HUES48 (cell line): ENCODE data around the gene RET.

ENCODE experiments used
- H3K27ac ChIP-seq: one replicate; pipeline ENCODE4 v1.7.0; 2013; ENCODE audit warnings: low read depth, low read length, inconsistent platforms
- H3K27me3 ChIP-seq: 2 replicates; pipeline ENCODE4 v1.6.1; 2013; ENCODE audit warnings: mild to moderate bottlenecking, low read length; ENCODE audit not compliant: control insufficient read depth, insufficient read depth
- H3K36me3 ChIP-seq: 2 replicates; pipeline ENCODE4 v1.6.1; 2013; ENCODE audit warnings: low read length; ENCODE audit not compliant: control insufficient read depth, insufficient read depth
- H3K4me1 ChIP-seq: 2 replicates; pipeline ENCODE4 v1.6.1; 2013; ENCODE audit warnings: mild to moderate bottlenecking, low read length; ENCODE audit not compliant: control insufficient read depth, insufficient read depth
- H3K4me3 ChIP-seq: 2 replicates; pipeline ENCODE4 v1.5.1; 2013; ENCODE audit warnings: mild to moderate bottlenecking, low read depth, low read length
- H3K9ac ChIP-seq: 2 replicates; pipeline ENCODE4 v1.6.1; 2013; ENCODE audit warnings: mild to moderate bottlenecking, low read depth, low read length, moderate library complexity
- H3K9me3 ChIP-seq: 2 replicates; pipeline ENCODE4 v1.6.1; 2013; ENCODE audit warnings: low read length; ENCODE audit not compliant: control insufficient read depth, insufficient read depth

The RET gene

DNA sequence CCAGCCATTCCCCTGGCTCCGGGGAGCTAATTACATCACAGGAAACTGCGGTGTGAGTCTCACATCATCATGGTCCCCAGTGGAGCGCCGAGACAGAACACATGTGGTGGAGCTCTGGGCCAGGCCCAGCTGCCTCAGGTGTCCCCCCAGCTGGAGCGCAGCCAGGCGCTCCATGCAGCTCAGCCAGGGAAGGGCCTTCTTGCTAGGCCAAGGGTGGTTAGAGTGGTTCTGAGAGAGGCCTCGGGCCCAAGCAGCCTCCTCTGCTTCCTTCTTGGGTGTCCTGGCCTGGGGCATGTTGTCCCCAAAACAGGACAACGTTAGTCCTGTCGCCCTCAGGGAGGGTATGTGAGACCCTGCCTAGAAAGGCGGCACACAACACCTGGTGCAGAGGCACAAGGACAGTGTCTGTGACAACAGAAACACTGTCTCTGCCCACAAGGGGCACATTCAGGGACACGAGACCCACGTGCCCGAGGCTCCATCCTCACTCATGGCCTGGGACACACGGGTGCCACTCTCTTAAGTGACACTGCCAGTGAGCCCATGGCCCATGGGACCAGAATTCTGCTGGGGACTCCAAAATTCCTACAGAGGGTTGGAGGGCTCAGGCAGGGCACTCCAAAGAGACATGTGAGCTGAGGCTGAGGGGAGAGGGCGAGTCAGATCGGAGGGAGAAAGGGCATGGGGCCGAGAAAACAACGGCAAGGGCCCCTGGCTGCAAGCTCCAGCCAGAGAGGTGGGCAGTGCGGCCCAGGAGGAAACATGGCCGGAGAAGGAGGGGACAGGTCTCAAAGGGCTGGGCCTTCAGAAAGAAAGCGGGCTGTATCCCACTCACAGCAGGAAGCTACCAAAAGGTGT, 37.0 kb upstream of the RET start:
- Histone ChIP-seq H3K9ac (no peak overlapping the region), H3K4me1 (peaks cover 16% of the 10 kb centered on the region), H3K36me3 (no peaks in the 10 kb centered on the region), H3K9me3 (no peaks in the 10 kb centered on the region), H3K27ac (no peak overlapping the region), H3K27me3 (no peaks in the 10 kb centered on the region), H3K4me3 (no peak overlapping the region)

DNA sequence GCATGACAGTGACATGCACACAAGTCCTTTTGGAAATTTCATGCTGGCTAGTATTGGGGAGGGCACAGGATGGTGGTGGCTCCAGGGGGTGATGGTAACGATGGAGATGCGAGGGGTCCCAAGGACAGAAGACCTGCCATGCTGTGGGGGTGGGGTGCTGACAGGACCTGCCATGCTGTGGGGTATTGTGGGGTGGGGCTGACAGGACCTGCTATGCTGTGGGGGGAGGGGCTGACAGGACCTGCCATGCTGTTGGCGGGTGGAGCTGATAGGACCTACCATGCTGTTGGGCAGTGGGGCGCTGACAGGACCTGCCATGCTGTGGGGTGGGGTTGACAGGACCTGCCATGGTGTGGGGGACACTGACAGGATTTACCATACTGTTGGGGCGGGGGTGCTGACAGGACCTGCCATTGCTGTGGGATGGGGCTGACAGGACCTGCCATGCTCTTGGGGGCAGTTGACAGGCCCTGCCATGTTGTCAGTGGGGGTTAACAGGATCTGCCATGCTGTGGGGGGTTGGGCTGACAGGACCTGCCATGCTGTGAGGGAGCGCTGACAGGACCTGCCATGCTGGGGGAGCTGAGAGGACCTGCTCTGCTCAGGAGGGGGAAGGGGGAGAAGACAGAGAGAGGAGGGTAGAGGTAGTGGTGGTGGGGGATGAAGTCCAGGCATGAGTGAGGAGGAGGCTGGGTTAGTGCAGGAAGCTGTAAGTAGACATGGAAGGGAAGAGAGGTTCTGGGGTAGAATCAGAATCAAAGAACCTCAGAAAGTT, 36.2 kb upstream of the RET start:
- H3K9me3 ChIP-seq: no peaks in the 10 kb centered on the region
- no peaks in the 10 kb centered on the region for H3K36me3 ChIP-seq
- no peaks in the 10 kb centered on the region for H3K27me3 ChIP-seq
- no peak overlapping the region for H3K9ac ChIP-seq
- H3K4me3 ChIP-seq: no peak overlapping the region
- H3K27ac ChIP-seq: no peak overlapping the region
- peaks cover 16% of the 10 kb centered on the region for H3K4me1 ChIP-seq

- H3K27ac ChIP-seq: no peak overlapping the region
- no peaks in the 10 kb centered on the region for H3K9me3 ChIP-seq
- H3K36me3 ChIP-seq: no peaks in the 10 kb centered on the region
- H3K4me1 ChIP-seq: peaks cover 16% of the 10 kb centered on the region
- no peak overlapping the region for H3K4me3 ChIP-seq
- H3K27me3 ChIP-seq: no peaks in the 10 kb centered on the region
- no peak overlapping the region for H3K9ac ChIP-seq
These were observed 35.2 kb upstream of the RET start for GRCh38 chr10:43041422-43042342.

DNA sequence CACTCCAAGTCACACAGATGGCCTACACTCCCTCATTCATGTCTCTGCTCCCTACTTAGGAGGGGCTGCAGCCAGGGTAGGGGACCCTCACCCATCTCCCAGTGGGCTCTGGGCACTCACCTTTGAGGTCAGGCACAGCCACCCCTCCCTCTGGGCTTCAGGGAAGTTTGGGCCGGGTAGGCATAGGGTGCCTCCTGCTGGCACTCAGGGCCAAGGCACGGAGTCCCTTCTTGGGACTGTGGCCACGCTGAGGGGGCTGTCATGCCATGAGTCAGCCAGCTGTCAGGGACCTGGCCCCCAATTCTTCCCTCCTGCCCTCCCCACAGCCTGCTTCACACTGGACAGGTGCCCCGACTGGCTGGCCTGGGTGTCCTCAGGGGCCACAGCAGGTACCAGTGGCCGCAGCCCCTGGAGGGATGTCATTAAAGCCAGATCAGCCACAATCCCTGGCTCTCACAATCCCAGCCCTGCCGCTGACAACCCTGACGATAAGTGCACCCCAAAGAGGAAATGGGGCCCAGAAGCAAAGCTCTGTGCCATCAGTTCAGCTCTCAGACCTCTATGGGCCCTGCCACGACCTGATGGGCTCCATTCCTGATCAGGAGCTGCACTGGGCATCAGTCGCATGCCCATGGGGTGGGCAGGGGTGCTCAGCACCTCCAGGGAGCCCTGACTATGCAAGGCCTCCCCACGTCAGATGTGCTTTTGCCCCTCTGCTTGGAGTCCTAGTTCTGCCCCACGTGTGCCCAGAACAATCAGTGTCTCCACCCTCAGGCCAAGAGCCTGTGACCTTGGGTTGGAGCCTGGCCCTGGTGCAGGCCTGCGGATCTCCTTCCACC, 34.1 kb upstream of the RET start:
- peaks cover 16% of the 10 kb centered on the region for H3K4me1 ChIP-seq

GRCh38 chr10:43043342-43043772, 33.5 kb upstream of the RET start:
- H3K27ac ChIP-seq: no peak overlapping the region
- H3K4me1 ChIP-seq: peaks cover 16% of the 10 kb centered on the region
- H3K27me3 ChIP-seq: no peaks in the 10 kb centered on the region
- H3K36me3 ChIP-seq: no peaks in the 10 kb centered on the region
- no peak overlapping the region for H3K9ac ChIP-seq
- H3K4me3 ChIP-seq: no peak overlapping the region
- H3K9me3 ChIP-seq: no peaks in the 10 kb centered on the region

More for the DNA sequence above, 34.1 kb upstream of the RET start:
- Histone ChIP-seq H3K4me3 (no peak overlapping the region), H3K9me3 (no peaks in the 10 kb centered on the region), H3K36me3 (no peaks in the 10 kb centered on the region), H3K27me3 (no peaks in the 10 kb centered on the region), H3K27ac (no peak overlapping the region), H3K9ac (no peak overlapping the region)

GRCh38 chr10:43043773-43044447, 33.0 kb upstream of the RET start:
- no peak overlapping the region for H3K27ac ChIP-seq
- no peaks in the 10 kb centered on the region for H3K27me3 ChIP-seq

GRCh38 chr10:43044448-43044921, 32.4 kb upstream of the RET start:
- H3K27me3 ChIP-seq: no peaks in the 10 kb centered on the region
- H3K4me3 ChIP-seq: no peak overlapping the region
- H3K4me1 ChIP-seq: peaks cover 16% of the 10 kb centered on the region
- no peaks in the 10 kb centered on the region for H3K9me3 ChIP-seq
- H3K9ac ChIP-seq: no peak overlapping the region
- H3K36me3 ChIP-seq: no peaks in the 10 kb centered on the region
- H3K27ac ChIP-seq: no peak overlapping the region

More at GRCh38 chr10:43043773-43044447, 33.0 kb upstream of the RET start:
- Histone ChIP-seq H3K36me3 (no peaks in the 10 kb centered on the region), H3K9me3 (no peaks in the 10 kb centered on the region), H3K4me3 (no peak overlapping the region), H3K4me1 (peaks cover 16% of the 10 kb centered on the region), H3K9ac (no peak overlapping the region)

DNA sequence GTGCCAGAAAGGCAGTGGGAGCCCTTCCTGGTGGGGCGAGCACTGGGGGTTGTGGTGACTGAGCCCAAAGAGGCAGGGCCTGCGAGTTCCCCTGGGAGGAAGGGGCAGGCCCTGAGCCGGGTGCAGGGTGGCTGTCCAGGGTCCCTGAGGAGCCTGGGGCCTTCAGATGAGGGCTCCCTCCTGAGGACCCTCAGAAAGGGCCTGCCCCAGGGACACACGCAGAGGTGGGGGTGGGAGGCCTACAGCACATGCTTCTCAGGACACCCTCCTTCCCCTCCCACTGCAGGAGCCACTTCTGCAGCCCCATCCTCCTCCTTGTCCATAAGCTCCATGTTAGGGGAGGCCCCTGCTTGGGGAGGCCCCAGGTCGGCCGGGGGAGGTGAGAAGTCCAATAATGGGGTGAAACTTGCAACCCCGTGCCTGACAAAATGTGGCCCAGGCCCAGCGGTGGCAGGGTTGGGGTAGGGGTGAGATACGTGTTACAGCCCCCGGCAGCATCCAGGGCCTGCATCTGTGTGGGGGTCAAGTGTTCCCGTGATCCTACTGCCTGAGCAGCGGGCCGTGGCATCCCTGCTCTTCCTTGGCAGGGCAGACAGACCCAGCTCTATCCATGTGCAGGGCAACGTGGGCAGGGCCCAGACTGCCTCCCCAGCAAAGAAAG, 31.8 kb upstream of the RET start:
- no peak overlapping the region for H3K27ac ChIP-seq
- H3K4me1 ChIP-seq: peaks cover 16% of the 10 kb centered on the region
- H3K9me3 ChIP-seq: no peaks in the 10 kb centered on the region
- no peaks in the 10 kb centered on the region for H3K27me3 ChIP-seq
- no peak overlapping the region for H3K4me3 ChIP-seq
- H3K36me3 ChIP-seq: no peaks in the 10 kb centered on the region
- H3K9ac ChIP-seq: no peak overlapping the region

DNA sequence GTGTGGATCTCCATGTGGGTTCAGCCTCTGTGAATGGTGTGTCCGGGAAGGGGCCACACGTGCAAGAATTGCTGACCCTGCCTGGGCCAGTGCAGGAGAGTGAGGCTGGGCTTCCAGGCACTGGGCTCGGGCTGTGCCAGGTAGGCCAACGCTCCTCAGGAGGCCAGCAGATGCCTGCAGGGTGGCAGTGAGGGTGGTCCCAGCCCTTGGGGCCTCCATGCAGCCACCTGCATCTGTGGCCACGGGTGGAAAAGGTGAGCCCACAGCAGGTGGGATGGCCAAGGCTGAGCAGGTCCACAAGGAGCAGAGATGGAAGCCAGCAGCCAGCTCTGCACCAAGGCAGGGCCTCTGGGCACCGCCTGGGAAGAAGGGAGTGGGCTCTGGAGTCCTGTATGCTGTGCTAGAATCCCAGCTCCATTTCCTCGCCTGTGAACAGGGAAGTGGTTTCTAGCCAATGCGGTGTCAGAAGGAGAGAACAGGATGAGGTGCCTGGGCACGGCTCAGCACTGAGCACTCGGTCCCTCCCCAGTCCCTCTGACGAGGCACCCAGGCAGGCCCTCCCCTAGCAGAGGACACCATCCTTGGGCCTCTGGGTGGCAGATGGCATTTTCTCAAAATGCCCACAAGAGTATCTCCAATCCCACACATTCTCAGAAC, 31.1 kb upstream of the RET start:
- Histone ChIP-seq H3K4me3 (no peak overlapping the region), H3K27ac (no peak overlapping the region), H3K9ac (no peak overlapping the region), H3K9me3 (no peaks in the 10 kb centered on the region), H3K4me1 (peaks cover 16% of the 10 kb centered on the region), H3K36me3 (no peaks in the 10 kb centered on the region), H3K27me3 (no peaks in the 10 kb centered on the region)
